IPS DF 4.7 (cell line): ENCODE measurements around the gene SLC39A11.
"Not testable (repeated sequence)": the region's sequence is repeated elsewhere in the genome, so short reads cannot be mapped to it uniquely, and the experiment has no call there.

Source experiments
- DNase-seq: peaks from one replicate; pipeline ENCODE4 v3.0.0-alpha.2; 2013; ENCODE audit warnings: low spot score; ENCODE audit errors: extremely low read depth

Gene SLC39A11

DNA sequence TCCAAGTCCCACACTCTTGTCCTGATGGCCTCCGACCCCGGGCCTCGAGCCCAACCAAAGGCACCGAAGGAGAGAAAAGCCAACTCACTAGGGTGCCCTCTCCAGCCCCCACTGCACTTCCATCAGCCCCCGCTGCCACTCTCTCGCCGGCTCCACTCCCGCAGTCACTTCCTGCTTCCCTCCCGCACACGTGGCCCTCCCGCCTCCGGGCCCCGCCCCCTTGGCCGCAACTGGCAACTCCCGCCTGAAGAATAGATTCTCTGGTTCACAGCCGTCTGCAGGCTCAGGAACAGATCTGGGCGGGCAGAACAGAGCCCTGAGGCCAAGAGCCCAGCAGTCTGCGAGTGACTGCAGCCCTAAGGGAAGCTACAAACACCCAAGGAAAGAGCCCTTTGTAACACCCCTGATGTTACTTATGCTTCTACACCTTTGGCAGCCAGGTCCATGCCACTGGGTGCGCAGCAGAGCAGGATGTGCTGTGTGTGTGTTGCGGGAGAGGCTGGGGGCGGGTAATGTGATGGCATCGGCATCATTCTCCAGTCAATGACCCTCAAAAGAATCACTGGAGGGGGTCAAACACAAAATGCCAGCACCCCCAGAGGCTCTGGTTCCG lies at the start of gene SLC39A11:
Gene SLC39A11 (minus strand): TSS at position 166 of the 613 bp plus-strand sequence. CDS start 3,924 bp downstream, outside the sequence.
- DNase-seq, result peak; percentile 60

GRCh38 chr17:73141411-73141810 lies 48.9 kb upstream of the SLC39A11 start:
- no peak for DNase-seq

DNA sequence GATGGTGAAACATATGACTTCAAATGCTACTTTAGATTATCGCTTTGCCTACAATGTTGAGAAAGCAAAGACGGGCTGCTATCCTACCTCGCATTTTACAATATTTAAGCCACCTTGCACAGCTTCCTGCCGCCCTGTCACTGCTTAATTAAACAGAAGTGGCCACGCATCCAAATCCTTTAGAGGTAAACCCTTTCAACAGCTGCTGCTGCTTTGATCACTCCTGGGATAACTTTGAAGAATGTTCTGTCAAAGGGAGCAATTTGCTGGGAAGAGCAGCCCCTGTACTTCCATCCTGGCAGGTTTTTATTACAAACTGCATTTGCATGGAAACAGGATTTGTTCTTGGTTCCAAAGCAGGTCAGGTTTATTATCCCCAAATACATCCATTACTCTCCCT lies 48.1 kb upstream of the SLC39A11 start:
- DNase-seq, result no peak

DNA sequence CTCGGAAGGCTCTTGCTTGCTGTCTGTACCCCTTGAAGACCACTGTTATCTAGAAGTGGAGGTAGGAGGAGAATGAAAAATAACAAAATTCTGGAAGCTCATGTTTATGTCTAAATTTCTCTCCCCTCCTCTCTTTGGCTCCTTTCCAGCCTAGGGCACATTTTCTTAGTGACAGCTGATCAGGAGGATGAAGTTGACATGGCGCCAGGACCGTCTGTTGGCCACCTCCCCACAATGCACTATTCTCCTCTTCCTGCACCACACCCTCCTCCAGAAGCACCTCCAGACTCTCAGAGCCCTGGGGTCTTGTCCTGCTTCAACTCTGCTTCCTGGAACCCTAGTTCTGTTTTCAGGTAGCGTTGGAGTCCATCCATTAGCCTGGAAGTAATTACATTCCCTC lies 46.8 kb upstream of the SLC39A11 start:
- DNase-seq, result no peak

DNA sequence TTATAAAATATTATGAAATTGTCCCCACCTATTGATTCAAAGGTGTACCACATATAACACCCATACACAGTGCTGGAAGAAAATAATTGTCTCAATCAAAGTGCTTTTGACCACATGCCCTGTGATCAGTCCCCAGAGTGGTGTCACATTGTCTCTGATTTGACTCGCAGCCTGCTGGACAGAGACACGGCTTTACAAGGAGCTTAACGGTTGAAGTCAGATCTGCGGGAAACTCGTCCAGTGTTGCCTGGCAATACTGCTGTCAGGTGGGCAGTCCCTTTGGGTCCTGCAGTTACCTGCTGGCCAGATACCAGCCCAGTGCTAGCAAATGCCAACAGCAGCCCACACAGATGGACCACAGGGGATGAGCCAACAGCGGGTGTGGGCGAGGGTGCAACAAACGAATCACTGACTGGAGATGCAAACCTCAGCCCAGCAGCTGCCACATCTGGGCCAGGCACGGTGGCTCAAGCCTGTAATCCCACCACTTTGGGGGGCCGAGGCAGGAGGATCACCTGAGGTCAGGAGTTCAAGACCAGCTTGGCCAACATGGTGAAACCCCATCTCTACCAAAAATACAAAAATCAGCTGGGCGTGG lies 46.2 kb upstream of the SLC39A11 start:
- no peak for DNase-seq

GRCh38 chr17:73137376-73137775 lies 44.9 kb upstream of the SLC39A11 start:
- DNase-seq, result no peak

- no peak for DNase-seq
These were observed 43.3 kb upstream of the SLC39A11 start for GRCh38 chr17:73135766-73136165.

- no peak for DNase-seq
These were observed 41.6 kb upstream of the SLC39A11 start for GRCh38 chr17:73133911-73134649.

DNA sequence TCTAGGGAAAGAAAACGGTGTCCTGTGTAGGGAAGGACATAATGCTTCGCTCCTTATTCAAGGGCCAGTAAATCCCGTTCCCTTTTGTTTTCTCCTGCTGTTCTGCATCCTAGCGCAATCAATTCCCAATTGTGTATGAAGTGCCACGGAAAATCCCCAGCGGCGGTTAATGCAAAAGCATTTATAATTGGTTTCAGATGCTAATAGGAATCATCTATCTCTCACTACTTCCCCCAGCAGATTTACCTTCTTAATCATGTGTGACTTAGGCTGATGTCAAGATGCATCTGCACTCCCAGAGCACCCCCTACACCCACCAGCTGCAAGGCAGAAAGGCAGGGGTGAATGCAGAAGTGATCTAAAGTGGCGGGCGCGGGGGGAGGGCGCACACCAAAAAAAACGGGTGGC lies 39.6 kb upstream of the SLC39A11 start:
- DNase-seq, result no peak

DNA sequence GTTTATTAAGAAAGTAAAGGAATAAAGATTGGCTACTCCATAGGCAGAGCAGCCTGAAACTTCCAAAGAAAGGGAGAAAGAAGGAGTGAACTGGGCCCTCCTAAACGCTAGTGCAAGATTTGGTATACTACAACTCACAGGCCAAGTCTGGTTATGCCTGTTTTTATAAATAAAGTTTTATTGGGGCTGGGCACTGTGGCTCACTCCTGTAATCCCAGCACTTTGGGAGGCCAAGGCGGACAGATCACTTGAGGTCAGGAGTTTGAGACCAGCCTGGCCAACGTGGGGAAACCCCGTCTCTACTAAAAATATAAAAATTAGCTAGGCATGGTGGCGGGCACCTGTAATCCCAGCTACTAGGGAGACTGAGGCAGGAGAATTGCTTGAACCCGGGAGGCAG lies 39.0 kb upstream of the SLC39A11 start:
- DNase-seq, result not testable (repeated sequence)

GRCh38 chr17:73130977-73131376 lies 38.5 kb upstream of the SLC39A11 start:
- no peak for DNase-seq

DNA sequence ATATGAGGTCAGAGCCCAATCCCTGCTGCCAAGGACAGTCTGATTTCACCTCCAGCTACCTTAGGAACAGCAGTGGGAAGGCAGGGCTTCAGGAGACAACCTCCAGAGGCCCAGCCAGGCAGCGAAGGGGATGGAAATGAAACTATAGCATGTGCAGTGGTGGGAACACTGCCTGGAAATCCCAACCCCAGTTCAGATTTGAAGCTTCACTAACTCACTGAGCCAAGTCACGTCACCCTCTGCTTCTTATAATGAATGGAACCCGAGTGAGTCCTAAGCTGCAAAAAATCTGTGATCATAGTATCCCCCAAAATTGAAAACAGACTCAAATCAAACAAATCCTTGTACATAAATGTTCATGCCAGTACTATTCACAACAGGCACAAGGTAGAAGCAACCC lies 36.0 kb upstream of the SLC39A11 start:
- DNase-seq, result no peak

- no peak for DNase-seq
These were observed 34.4 kb upstream of the SLC39A11 start for GRCh38 chr17:73126716-73127473.

DNA sequence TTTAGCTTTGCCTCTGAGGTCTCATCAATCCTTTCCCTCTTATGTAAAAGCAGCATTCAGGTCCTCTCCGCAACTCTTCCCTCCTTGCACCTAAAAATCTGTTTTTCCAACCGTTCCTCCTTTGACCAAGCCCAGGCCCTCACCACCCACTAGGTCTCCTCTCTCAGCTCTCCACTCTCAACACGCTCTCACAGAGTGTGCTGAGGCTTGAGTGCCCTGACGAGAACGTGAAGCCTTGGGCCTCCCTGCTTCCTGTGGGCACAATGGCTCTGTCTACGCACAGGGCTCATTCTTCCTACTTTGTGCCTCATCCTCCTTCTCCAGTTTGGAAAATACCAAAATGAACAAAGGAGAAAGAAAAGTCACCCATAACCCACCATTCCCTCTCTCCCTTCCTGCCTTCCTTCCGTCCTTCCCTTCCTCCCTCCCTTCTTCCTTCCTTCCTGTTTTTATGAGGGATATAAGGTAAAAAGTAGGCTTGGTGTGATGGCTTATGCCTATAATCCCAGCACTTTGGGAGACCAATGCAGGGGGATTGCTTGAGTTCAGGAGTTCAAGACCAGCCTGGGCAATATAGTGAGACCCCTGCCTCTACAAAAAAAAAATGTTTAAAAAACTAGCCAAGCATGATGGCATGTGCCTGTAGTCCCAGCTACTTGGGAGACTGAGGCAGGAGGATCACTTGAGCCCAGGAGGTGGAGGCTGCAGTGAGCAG lies 31.3 kb upstream of the SLC39A11 start:
- DNase-seq, result no peak

DNA sequence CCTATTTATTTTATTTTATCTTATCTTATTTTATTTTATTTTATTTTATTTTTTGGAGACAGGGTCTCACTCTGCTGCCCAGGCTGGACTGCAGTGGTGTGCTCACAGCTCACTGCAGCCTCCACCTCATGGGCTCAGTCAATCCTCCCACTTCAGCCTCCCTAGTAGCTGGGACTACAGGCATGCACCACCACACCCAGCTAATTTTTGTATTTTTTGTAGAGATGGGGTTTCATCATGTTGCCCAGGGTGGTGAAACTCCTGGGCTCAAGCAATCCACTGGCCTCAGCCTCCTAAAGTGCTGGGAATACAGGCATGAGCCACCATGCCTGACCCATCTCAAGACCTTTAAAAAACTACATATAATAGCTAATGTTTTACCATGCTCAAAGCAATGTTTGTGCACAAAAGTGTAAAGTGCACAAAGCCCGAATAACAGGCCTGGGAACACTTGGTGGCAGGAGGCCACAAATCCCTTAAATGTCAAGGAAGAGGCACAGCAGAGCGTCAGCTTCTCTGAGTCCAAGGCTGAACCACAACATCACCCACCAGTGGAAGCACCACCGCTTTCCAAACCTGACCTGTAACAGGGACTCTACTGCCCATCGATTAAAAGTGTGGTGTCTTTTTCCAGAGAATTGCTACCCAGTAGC lies 30.6 kb upstream of the SLC39A11 start:
- no peak for DNase-seq

- no peak for DNase-seq
These were observed 29.0 kb upstream of the SLC39A11 start for GRCh38 chr17:73121506-73121905.

DNA sequence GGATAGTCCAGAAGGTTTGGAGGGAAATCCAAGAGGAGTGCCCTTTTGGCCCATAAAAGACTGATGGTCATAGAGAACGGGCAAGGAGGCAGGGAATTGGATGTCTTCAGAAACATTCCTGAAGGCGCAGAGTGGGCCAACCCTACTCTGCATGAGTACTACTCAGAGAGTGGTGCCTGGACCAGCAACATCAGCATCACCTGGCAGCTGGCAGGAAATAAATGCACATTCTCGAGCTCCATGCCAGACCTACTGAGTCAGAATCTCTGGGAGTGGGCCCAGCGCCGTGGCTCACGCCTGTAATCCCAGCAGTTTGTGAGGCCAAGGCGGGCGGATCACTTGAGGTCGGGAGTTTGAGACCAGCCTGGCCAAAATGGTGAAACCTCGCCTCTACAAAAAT lies 27.1 kb upstream of the SLC39A11 start:
- DNase-seq, result no peak

DNA sequence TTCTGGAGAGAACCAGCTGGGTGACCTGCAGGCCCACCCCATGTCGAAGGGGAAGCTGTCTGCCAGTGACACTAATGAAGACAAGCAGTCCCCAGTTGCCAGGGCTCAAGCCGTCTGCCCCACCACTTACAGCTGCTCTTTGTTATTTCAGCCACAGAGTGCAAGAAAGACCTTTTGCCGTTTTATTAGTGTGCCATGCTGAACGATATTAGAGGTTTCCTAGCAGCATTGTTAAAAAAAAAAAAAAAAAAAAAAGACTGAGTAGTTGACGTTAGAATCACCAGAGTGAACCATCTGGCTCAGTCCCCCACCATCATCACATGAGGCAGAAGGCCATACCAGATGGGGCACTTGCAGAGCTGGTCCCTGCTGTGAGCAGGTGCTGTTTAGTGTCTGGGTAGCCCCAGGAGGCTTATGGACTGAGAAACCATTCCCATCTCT lies 26.5 kb upstream of the SLC39A11 start:
- no peak for DNase-seq

DNA sequence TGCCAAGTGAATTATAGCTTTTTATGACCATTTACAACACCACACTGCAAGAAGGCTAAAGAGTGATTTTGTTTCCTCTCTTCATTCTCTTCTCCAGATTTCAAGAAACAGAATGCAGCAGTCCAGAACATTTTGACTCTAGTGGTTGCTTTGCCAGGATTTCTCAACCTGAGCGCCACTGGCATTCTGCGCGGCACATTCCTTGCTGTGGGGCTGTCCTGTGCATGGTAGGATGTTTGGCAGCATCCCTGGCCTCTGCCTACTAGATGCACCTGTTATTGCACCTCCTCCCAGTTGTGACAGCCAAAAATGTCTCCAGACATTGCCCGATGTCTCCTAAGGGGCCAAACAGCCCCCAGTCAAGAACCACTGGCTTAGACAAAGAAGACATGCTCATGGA lies 25.7 kb upstream of the SLC39A11 start:
- no peak for DNase-seq

DNA sequence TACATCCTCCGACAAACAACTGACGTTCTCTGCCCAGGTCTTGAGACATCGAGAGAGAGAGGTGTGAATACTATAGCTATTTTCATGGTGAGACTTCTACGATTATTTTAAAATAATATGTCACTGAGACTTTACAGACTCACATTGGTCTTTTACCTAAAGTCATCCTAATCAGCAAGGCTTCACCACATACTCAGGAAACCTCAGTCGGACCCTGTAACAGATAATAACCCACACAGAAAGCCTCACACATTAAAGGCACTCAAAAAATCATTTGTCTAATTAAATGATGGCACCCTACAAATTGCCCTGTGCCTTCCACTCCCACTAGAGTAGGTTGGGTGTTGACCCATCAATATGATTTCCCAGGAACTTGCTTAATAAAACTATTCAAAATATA lies 19.8 kb upstream of the SLC39A11 start:
- DNase-seq, result no peak

GRCh38 chr17:73111386-73111785 lies 18.9 kb upstream of the SLC39A11 start:
- no peak for DNase-seq
